Activated CD8-positive, alpha-beta T cell treated with anti-CD3 and anti-CD28 coated beads, Interleukin-2, amount 10 ng/mL, durations not matched to agents 7 days and 5 days (primary cell): ENCODE data around the gene MUSTN1. TPM values are rescaled to one million over a fixed set of nuclear protein-coding genes. Genes with fewer than 3 reads are reported as not detected.

Source experiments
- ATAC-seq: fragments of 150-1000 bp; cut with Tn5 transposase; one replicate; pipeline ENCODE4 v1.10.0; 2021; ENCODE audit warnings: moderate library complexity
- CTCF ChIA-PET: fragments of 350-600 bp; sonication (Branson Sonifier 250); formaldehyde crosslinking; loops from one replicate; lab custom pipeline; 2021; ENCODE audit warnings: antibody characterized with exemption; lab: Charles Lee
- POLR2A ChIA-PET: fragments of 350-600 bp; sonication (Branson Sonifier 250); formaldehyde crosslinking; loops from one replicate; lab custom pipeline; 2021; ENCODE audit warnings: antibody characterized with exemption; lab: Charles Lee
- DNase-seq: peaks from one replicate; pipeline ENCODE4 v3.0.0-alpha.2; 2020
- H3K27ac Mint-ChIP-seq: one replicate; pipeline ENCODE4 v1.8.0; 2021; ENCODE audit warnings: mild to moderate bottlenecking, mixed read lengths
- H3K27me3 Mint-ChIP-seq: one replicate; pipeline ENCODE4 v1.8.0; 2021; ENCODE audit warnings: low read depth, mixed read lengths
- H3K36me3 Mint-ChIP-seq: one replicate; pipeline ENCODE4 v1.8.0; 2021; ENCODE audit warnings: low read depth, mixed read lengths
- H3K4me1 Mint-ChIP-seq: one replicate; pipeline ENCODE4 v1.8.0; 2021; ENCODE audit warnings: low read depth, mixed read lengths
- H3K4me3 Mint-ChIP-seq: one replicate; pipeline ENCODE4 v1.8.0; 2021; ENCODE audit warnings: mild to moderate bottlenecking, mixed read lengths
- H3K9me3 Mint-ChIP-seq: one replicate; pipeline ENCODE4 v1.8.0; 2022; ENCODE audit warnings: mixed read lengths; ENCODE audit not compliant: insufficient read depth
- total RNA-seq, 2 experiments: library from RNA; stranded (reverse); gene quantifications; one replicate each; pipeline ENCODE4 v1.2.3, GENCODE V29; 2021

MUSTN1 gene
- total RNA-seq, 2 experiments from 2014 or later = 1.5 TPM

DNA sequence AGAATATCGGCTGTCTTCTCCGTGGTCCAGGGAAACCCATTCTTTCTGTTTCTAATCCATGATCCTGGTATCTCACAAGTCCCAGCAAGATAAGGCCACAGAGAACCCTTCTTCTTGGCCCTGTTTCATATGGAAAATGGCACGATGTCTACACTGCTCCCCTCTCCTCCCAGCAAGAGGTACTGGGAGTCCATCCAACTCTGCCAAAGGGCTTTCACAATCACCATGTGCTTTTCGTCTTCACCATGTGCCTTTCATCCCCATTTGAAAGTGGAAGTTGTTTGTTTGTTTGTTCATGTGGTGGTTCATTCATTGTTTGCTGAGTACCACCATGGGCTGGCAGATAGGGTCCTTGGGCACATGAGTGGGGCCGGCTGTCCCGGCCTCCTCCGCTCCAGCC lies 34.7 kb downstream of the MUSTN1 start:
- DNase-seq = no peak
- ATAC-seq = no peak
- ChIA-PET POLR2A (no interaction called here), CTCF (no interaction called here)
- H3K27me3 Mint-ChIP-seq = no peaks in the 10 kb centered on the region
- H3K4me1 Mint-ChIP-seq = no peaks in the 10 kb centered on the region
- no peaks in the 10 kb centered on the region for H3K36me3 Mint-ChIP-seq
- H3K4me3 Mint-ChIP-seq = no peak overlapping the region
- no peaks in the 10 kb centered on the region for H3K9me3 Mint-ChIP-seq
- H3K27ac Mint-ChIP-seq = no peak overlapping the region

DNA sequence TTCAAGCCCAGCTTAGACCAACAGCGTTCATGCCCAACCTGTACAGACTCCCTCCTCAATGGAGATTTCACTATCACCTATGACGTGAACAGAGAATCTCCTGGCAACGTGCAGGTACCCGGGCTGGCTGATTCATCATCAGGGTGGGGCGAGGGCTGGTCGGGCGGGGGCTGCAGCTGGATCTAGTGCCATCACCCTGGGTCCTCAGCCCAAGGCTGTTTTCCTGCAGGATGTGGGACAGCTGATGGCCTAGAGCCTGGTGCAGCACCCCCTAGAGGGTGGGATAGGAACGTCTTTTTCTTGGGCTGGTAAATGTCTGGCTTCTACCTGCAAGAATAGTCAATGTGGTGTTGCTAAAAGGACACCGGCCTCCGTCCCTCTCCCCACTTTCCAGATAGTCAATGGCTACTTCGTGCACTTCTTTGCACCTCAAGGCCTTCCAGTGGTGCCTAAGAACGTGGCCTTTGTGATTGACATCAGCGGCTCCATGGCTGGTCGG lies 35.8 kb downstream of the MUSTN1 start:
- peak; percentile 39 for ATAC-seq
- no peak overlapping the region for H3K4me3 Mint-ChIP-seq

GRCh38 chr3:52798376-52798977 lies 36.3 kb downstream of the MUSTN1 start:
- ChIA-PET POLR2A (interaction anchor here (0.6 to 1.2 kb wide), 3 partner anchors 13 to 437 kb away, joined by 3 read pairs; no protein-coding TSS in a partner anchor), CTCF (interaction anchor here (0.6 to 2.0 kb wide), 12 partner anchors 11 to 235 kb away, joined by 3 to 9 read pairs (median 4); no protein-coding TSS in a partner anchor)
- no peaks in the 10 kb centered on the region for H3K27me3 Mint-ChIP-seq
- H3K4me1 Mint-ChIP-seq = no peaks in the 10 kb centered on the region
- no peak overlapping the region for H3K27ac Mint-ChIP-seq
- H3K4me3 Mint-ChIP-seq = no peak overlapping the region
- no peaks in the 10 kb centered on the region for H3K9me3 Mint-ChIP-seq
- ATAC-seq (no peak), DNase-seq (no peak)
- no peaks in the 10 kb centered on the region for H3K36me3 Mint-ChIP-seq

More for the DNA sequence above, 35.8 kb downstream of the MUSTN1 start:
- H3K27ac Mint-ChIP-seq = no peak overlapping the region
- POLR2A ChIA-PET = interaction anchor here (0.6 to 1.2 kb wide), 2 partner anchors 12 to 44 kb away, joined by 3 read pairs; no protein-coding TSS in a partner anchor
- CTCF ChIA-PET = interaction anchor here (0.6 to 2.0 kb wide), 13 partner anchors 11 to 234 kb away, joined by 3 to 9 read pairs (median 4); partner anchors contain the start of gene NEK4
- peak; percentile 27 for DNase-seq
- no peaks in the 10 kb centered on the region for H3K9me3 Mint-ChIP-seq
- H3K36me3 Mint-ChIP-seq = no peaks in the 10 kb centered on the region
- no peaks in the 10 kb centered on the region for H3K27me3 Mint-ChIP-seq
- no peaks in the 10 kb centered on the region for H3K4me1 Mint-ChIP-seq

DNA sequence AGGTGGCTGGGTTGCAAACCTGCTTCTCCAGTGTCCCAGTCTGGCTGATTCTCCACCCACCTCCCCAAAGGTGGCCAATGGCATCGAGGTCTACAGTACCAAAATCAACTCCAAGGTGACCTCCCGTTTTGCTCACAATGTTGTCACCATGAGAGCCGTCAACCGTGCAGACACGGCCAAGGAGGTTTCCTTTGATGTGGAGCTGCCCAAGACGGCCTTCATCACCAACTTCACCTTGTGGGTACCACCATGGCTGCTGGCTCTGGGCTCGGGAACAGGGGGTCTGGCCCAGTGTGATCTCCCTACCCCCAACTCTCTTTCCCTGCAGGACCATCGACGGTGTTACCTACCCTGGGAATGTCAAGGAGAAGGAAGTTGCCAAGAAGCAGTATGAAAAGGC lies 38.4 kb downstream of the MUSTN1 start:
- ChIA-PET POLR2A (no interaction called here), CTCF (no interaction called here)
- Mint-ChIP-seq H3K4me3 (no peak overlapping the region), H3K4me1 (no peaks in the 10 kb centered on the region), H3K27ac (no peak overlapping the region), H3K27me3 (no peaks in the 10 kb centered on the region), H3K9me3 (no peaks in the 10 kb centered on the region), H3K36me3 (no peaks in the 10 kb centered on the region)
- ATAC-seq (no peak), DNase-seq (no peak)

DNA sequence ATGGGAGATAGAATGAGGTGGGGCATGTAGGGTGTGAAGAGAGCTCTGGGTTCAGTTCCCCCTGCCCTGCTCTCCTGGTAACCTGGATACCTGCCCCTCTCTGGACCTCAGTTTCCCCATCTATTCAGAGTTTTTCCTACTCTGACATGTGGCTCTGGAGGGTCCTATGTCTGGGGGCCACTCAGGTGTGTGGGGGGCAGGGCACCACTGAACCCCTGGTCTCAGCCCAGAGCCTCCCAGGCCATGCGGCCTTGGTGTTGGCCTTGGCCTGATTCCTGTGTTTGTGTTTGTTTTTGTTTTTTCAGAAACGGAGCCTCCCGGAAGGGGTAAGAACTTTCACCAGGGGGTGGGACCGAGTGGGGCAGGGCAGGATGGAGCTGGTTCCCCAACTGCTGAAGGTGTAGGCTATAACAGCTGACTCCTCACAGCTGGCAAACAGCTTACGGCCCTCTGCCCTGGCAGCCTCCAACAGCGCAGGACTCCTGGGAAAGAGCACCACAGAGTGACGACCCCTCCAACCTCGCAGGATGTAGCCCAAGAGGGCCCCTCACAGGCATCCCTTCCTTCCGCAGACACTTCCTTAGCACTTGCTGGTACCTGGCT lies 39.4 kb downstream of the MUSTN1 start:
- Mint-ChIP-seq H3K4me1 (no peaks in the 10 kb centered on the region), H3K4me3 (no peak overlapping the region), H3K9me3 (no peaks in the 10 kb centered on the region), H3K27ac (no peak overlapping the region), H3K36me3 (no peaks in the 10 kb centered on the region), H3K27me3 (no peaks in the 10 kb centered on the region)
- ChIA-PET POLR2A (no interaction called here), CTCF (no interaction called here)
- ATAC-seq (no peak), DNase-seq (no peak)

- CTCF ChIA-PET = no interaction called here
- Mint-ChIP-seq H3K9me3 (no peaks in the 10 kb centered on the region), H3K27me3 (no peaks in the 10 kb centered on the region), H3K4me3 (no peak within 1 kb of the TSS), H3K27ac (peak within 1 kb of the TSS; percentile 30), H3K36me3 (no peaks in the 10 kb centered on the region), H3K4me1 (no peaks in the 10 kb centered on the region)
- ATAC-seq (no peak), DNase-seq (no peak)
- POLR2A ChIA-PET = no interaction called here
Measured at GRCh38 chr3:52794612-52795099, 40.2 kb downstream of the MUSTN1 start, which contains the start of gene ITIH3. Gene ITIH3 (plus strand): TSS chr3:52794796. CDS start chr3:52794804, 8 bp downstream.

- CTCF ChIA-PET = interaction anchor here (1.2 kb wide), 1 partner anchor 57 kb away, joined by 3 read pairs; no protein-coding TSS in a partner anchor
- no peaks in the 10 kb centered on the region for H3K4me1 Mint-ChIP-seq
- no peaks in the 10 kb centered on the region for H3K27me3 Mint-ChIP-seq
- H3K4me3 Mint-ChIP-seq = no peak overlapping the region
- no peaks in the 10 kb centered on the region for H3K9me3 Mint-ChIP-seq
- DNase-seq (no peak), ATAC-seq (no peak)
- H3K27ac Mint-ChIP-seq = peak overlapping the region; percentile 30
- POLR2A ChIA-PET = no interaction called here
- no peaks in the 10 kb centered on the region for H3K36me3 Mint-ChIP-seq
Measured at GRCh38 chr3:52793702-52794611, 40.9 kb downstream of the MUSTN1 start.

DNA sequence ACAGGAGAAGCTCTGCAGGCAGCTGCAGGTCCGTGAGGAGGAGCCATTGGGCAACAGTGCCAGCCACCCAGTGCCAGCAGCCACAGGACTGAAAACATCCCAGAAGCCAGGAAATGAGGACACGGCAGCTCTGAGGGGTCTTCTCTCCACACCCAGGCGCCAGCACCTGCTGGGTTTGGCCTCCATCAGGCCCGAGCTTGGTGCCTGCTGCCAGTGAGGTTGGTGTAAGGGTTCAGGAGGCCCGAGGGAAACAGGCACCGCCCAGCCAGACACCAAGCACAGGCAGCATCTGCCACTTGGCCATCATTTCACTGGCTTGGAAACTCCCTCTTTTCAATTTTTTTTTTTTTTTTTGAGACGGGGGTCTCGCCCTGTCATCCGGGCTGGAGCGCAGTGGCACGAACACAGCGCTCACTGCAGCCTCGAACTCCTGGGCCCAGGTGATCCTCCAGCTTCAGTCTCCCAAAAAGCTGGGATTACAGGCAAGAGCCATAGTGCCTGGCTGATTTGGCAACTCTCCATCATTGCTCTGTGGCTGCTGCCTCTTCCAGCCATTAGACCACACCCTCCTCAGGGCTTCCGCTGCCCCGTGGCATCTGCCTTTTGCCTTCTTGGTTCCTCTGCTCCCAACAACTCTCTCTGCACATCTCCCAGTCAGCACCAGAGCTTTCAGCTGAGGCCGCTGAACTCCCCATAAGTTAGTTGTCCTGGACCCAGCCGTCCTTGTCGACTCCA lies 41.7 kb downstream of the MUSTN1 start:
- ATAC-seq (no peak), DNase-seq (no peak)
- Mint-ChIP-seq H3K36me3 (no peaks in the 10 kb centered on the region), H3K4me3 (no peak overlapping the region), H3K27ac (no peak overlapping the region), H3K4me1 (no peaks in the 10 kb centered on the region), H3K27me3 (no peaks in the 10 kb centered on the region), H3K9me3 (no peaks in the 10 kb centered on the region)
- ChIA-PET CTCF (interaction anchor here (1.0 to 1.2 kb wide), 3 partner anchors 26 to 341 kb away, joined by 3 to 4 read pairs (median 3); no protein-coding TSS in a partner anchor), POLR2A (no interaction called here)

- Mint-ChIP-seq H3K4me1 (no peaks in the 10 kb centered on the region), H3K4me3 (no peak overlapping the region), H3K27ac (no peak overlapping the region), H3K36me3 (no peaks in the 10 kb centered on the region), H3K27me3 (no peaks in the 10 kb centered on the region), H3K9me3 (no peaks in the 10 kb centered on the region)
- ATAC-seq (no peak), DNase-seq (no peak)
- CTCF ChIA-PET = interaction anchor here (1.0 to 1.2 kb wide), 3 partner anchors 27 to 342 kb away, joined by 3 to 4 read pairs (median 3); no protein-coding TSS in a partner anchor
- POLR2A ChIA-PET = interaction anchor here (0.6 kb wide), 1 partner anchor 21 kb away, joined by 3 read pairs; no protein-coding TSS in a partner anchor
Measured at GRCh38 chr3:52792413-52792812, 42.4 kb downstream of the MUSTN1 start.

DNA sequence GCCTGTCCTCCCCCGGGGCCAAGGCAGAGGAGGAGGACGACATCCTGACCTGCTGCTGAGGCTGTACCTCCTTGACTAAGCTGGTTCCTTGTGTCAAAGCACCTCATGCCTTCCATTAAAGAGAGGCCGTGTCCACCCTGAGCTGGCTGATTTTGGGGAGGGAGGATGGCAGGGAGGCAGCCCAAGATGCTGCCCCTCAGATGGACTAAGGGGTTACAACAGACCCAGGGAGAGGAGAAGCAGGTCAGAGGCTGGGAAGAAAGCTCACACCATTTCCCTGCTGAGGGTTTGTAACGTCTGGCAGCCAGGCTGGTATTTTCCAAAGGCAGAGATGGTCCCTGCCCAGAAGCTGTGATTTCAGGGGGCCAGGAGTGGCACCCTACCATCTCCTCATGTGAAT lies 42.9 kb downstream of the MUSTN1 start:
- ChIA-PET POLR2A (interaction anchor here (0.6 kb wide), 1 partner anchor 21 kb away, joined by 3 read pairs; no protein-coding TSS in a partner anchor), CTCF (interaction anchor here (1.0 to 1.2 kb wide), 2 partner anchors 27 to 342 kb away, joined by 3 to 4 read pairs; no protein-coding TSS in a partner anchor)
- H3K4me1 Mint-ChIP-seq = no peaks in the 10 kb centered on the region
- ATAC-seq (no peak), DNase-seq (no peak)
- H3K27ac Mint-ChIP-seq = no peak overlapping the region
- no peak overlapping the region for H3K4me3 Mint-ChIP-seq
- no peaks in the 10 kb centered on the region for H3K9me3 Mint-ChIP-seq
- H3K36me3 Mint-ChIP-seq = no peaks in the 10 kb centered on the region
- no peaks in the 10 kb centered on the region for H3K27me3 Mint-ChIP-seq
